Stimulated activated CD8-positive, alpha-beta memory T cell treated with anti-CD3 and anti-CD28 coated beads, Interleukin-15, amount 100 ng/mL, for 48 hours (primary cell): Measurements from ENCODE around the gene XPA.
"Not testable (repeated sequence)": the region's sequence is repeated elsewhere in the genome, so short reads cannot be mapped to it uniquely, and the experiment has no call there.

Experiments used
- DNase-seq, 2 donors: peaks; one replicate each; pipeline ENCODE4 v3.0.0-alpha.2; 2020; ENCODE audit warnings: low read depth in 2 of 2

XPA gene

DNA sequence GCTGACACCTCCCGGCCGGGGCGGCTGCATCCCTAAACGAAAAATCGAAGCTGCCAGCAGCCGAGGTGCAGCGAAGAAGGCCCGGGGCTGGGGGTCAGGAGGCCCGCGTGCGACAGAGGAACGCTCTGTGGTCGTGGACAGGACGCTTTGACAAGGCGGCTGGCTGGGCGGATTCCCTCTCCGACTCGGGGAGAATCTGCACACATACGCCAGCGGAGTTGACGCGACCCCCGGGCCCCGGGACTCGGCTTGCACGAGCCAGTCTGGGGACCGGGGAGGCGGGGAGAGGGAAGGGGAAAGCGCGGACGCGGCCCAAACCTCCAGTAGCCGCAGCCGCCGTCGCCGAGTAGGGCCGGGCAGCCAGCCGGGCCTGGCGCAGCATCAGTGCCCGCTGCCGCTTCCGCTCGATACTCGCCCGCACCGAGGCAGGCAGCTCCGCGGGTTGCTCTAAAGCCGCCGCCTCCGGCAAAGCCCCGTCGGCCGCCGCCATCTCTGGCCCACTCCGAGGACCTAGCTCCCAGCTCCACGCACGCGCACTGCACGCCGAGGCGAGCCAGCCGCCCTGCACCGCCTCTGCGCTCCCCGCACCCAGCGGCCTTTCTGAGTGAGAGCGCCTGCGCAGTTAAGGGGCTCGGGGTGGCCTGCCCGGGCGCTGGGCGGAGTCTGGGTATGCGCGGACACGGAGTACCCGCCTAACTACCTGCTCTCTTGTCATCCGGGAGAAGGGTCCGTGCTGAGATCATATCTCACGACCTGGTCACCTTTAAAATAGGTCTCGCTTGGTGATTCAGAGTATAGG, at the start of gene XPA:
Gene XPA (minus strand): TSS at position 538 of the 799 bp plus-strand sequence. CDS start 48 bp downstream, at position 490.
- peak; percentile 97 to 98 for DNase-seq

DNA sequence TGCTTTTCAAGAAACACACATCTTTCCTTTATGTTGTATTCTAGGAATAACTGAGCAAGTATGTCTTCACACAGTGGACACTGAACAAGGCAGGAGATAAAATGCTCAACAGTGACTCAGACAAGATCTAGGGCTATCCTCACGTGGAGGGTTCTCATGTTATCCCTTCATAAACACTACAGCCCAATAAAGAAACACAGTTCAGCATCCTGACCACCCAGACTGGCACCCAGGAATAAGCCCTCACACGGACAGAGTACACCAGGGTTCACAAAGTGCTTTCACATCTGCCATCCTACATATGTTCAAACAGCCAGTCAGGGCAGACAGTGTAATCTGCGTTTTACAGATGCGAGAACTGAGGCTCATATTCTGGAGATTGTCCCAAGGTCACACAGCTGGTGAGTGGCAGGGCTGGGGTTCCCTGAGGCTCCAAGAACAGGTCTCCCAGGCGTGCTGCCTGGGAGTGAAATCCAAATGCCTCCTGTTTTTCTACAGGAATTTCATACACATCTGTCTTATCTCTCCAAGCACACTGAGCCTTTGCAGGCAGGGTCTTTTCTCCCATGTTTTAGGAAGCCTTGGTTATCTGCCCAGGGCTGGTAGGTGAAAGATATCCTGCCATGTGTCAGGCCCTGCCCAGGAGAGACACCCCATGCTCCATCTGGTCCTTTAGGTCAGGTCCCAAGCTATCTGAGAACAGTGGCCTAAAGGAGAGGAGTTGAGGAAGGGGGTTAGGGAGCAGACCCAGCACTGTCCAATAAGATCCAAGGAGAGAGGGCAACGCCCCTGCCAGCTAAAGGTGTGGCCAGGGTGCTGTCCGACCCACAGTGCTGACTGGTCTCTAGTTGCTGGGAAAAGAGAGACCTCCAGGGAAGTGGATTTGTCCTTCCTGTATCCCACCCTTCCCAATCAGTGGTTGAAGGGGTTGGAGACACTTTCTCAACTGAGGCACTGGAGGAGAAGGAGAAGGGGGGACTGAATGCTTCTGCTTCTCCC, 47.9 kb upstream of the XPA start:
- no peak for DNase-seq

DNA sequence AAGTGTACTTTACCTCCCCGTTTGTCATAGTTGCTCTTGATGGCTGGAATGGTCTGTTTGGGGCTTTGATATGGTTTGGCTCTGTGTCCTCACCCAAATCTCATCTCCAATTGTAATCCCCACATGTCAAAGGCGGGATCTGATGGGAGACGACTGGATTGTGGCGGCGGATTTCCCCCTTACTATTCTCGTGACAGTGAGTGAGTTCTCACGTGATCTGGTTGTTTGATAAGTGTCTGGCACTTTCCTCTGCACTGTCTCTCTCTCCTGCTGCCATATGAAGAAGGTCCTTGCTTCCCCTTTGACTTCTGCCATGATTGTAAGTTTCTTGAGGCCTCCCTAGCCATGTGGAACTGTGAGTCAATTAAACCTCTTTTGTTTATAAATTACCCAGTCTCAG, 46.9 kb upstream of the XPA start:
- not testable (repeated sequence) for DNase-seq

DNA sequence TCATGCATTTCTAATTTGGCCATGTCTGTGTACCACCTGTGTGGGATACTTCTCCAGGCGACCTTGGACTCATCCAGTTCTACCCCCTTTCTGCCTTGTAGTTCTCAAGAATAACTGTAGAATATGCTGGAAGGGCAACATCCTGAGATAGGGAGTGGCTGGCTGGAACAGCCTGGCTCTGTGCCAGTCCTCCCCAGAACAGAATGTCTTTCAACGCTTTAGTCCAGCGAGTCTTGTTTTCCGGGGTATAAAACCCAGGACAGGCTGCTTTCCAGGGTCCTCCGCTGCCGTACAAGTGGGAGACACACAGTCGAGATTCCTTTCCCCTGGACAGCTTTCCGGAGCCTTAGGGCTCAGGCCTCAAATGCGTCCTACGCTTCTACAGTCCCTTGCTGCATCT, 45.4 kb upstream of the XPA start:
- DNase-seq = no peak

DNA sequence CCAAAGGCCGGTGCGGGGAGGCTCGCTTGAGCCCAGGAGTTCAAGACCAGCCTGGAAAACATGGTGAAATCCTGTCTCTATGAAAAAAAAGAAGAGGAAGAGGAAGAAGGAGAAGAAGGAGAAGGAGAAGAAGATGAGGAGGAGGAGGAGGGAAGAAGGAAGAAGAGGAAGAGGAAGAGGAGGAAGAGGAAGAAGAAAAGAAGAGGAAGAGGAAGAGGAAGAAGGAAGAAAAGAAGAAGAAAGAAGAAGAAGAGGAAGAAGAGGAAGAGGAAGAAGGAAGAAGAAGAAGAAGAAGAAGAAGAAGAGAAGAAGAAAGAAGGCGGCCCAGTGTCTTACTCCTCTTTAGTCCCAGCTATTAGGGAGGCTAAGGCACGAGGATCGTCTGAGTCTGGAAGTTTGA, 44.8 kb upstream of the XPA start:
- DNase-seq = no peak

DNA sequence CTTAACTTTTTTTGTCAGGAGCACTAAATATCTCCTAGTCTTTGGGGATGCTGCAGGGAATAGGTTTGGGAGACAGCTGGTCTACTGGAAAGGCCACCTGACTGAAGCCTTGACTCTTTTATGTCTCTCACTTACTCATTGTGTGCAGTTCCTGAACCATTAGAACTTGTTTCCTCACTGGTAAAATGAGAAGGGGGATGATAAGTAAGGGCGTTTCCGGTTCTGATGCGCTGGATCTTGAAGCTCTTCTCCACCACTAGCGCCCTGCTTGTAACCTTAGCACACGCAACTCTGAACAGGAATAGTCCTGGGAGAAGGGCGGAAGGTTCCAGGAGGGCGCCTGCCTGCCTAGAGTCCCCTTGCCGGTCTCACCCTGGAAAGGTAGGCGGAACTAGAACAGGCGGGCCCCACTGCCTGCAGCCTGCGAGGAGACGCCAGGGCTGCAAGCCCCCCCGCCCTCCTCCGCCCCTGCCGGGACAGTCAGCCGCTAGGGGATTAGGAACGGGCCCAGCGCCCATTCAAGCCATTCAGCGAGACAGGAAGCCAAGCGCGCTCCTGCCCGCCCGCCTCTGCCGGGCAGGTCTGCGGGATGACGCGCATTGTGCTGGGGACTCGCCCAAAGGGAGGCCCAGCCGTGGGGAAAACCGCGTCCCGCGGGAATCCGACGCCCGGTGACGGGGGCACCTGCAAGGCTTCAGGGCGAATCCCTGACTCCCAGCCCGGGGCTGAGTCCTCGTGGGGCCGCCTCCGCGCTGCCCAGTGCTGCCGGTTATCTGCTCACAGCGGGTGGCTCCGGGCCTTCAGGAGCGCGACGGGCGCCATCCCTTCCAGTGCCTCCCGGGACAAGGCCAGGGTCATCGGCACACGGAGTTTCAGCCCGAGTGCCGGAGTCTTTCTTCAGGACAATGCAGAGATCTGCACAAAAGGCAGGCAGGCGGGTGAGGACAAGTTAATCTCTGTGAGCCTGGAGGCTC, 44.0 kb upstream of the XPA start:
- DNase-seq = peak; percentile 19 to 25

DNA sequence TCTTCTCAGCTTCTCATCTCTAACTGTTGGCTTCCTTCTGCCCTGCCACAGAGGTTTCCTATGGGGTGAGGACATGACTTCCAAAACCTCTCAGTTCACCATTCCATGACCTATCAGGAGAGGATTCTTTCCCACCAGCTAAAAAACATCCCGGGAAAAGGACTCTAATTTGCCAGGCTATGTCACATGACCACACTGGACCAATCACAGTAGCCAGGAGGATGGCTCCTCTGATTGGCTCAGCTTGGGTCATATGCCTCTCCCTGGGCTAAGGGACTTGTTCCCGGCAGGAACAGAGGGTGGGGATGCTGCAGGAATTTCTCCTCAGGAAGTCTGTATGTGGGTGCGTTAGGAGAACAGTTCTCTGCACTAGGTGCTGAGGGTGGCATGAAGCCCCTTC, 40.3 kb upstream of the XPA start:
- no peak for DNase-seq

DNA sequence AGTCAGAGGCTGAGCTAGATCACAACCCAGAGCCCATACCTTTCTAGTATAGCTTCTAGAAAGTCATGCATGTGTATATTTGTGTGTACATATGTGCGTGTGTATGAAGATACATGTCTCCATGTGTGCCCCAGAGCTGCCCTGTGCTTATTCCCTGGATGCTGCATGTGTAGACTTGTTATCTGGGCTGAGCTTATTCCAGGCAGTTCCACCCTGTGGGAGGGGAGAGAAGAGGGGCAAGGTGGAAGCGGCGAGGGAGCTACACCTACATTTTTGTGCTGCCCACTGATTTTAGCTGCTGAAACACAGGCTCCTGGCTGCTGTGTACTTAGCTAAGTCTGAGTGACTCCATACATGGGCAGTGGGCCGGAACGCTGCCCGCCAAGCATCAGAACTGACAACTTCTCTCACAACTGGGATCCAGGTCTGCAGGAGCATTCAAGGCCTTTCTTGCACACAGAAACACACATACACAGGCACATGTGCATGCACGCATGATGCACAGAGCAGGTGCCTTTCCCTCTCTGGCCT, 38.0 kb upstream of the XPA start:
- DNase-seq = no peak

DNA sequence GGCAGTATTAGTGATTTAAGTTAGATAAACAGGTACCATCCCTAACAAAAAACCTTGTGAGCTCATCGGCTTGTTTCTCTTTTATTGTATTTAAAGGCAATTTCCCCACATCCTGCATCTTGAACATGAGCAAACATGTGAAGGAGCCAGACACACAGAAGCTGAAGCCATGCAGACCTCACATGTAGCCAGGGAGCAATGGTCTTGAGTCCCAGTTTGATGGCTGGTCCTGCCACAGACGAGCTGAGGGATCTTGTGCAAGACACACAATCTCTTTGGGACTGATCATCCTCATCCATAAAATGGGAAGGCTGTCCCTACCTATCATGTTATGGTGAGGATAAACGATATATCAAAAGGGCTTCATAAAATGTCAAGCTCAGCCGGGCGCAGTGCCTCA, 29.6 kb upstream of the XPA start:
- no peak for DNase-seq

DNA sequence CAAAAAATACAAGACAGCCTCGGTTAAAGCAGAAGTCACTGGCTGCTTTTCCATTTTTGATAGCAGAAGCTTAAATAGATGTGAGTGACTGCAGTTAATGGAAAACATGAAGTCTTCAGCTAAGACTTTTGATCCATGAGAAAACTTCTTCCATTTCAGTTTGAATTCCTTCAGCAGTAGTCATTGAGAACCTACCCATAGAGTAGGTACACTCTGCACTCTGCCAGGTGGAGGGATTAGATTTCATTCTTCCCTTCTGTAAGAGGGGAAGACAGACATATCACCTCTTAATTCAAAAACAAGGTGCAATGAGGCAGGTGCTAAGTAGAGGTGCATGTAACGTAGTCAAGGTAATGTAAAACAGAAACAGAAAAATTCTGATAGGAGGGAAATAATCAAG, 26.7 kb upstream of the XPA start:
- no peak for DNase-seq

DNA sequence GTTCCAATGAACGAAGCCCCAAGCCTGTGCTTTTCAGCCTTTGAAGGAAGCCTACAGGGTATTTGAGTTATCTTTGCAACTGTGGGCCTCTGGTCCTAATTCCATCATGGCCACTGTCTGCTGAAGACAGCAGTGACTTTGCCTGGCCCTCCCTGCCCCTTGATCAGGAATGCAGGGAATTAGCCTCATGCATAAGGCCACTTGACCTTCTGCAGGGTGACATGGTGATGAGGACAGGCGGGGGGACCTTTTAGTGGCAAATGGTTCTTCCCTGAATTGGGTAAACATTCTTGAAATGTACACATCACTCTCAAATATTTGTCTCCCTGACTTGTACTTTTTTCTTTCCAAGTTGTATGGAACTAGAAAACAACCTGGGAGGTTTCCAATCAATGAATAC, 25.2 kb upstream of the XPA start:
- no peak for DNase-seq

DNA sequence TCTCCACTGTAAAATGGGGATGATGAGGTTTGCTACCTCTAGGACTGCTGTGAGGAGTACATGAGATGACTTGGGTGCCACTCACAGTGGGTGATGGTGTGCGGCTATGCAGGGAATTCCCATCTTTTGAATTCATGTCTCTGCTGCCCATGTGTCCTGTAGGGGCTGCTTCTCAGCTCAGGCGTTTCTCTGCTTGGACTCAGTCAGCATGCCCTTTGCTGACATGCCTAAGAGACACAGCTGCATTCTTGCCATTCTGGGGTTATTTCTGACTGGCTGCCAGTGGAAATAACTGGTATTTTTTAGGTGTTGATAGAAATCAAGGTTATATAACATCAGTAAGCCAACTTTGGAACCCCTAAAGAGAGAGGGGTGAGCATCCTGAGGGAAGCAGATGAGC, 24.3 kb upstream of the XPA start:
- DNase-seq = no peak

DNA sequence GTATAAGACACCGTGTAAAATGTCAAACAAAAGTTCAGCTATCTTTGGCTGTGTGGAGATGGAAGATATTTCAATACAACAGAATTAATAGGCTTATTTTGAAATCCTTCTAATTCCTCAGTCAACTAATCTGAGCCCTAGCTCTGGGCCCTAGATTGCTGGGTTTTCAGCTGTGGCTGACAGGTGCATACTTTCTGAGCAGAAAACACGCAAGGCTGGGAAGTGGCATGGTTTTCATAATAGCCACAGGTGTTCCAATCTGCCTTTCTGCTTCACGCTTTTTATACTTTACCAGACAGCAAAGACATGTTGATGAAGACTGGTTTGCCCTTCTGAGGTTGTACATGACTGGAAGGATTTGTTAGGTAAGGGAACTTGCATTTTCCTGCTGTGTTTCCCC, 20.7 kb upstream of the XPA start:
- DNase-seq = no peak

DNA sequence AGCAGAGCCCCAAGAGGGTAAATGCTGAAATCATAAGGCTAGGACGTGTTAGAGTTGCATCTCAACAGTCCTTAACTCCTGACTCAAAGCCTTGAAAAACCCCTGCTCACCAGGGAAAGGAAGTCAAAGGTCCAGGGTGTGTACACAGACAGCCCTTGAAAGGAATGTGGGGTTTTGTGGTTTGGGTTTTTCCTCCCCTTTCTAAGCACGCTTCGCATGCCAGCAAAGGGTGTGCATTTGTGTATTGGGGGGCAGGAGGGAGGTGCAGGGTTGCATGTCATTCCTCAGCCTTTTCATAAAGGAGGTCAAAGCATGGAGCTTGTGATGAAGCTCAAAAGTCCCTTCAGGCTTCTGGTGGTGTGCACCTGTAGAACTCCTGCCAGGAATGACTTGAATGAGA, 17.3 kb upstream of the XPA start:
- DNase-seq = no peak

DNA sequence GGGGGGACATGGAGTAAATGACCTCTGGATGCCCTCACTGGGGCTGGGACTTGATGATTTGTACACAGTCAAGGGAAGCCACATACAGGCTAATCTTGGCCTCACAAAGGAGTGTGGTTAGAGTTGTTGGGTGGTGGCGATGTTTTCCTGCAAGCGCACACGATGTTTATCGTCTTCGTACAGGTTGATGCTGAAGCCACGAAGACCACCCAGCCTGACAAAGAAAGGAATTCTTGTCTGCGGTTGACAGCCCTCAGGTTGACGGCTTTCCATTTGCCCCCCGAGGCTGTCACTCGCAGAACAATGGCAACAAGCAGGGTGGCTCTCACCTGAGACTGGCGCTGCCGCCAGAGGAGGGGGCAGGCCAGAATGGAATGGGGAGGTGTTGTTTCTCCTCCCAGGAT, 14.1 kb upstream of the XPA start:
- DNase-seq = no peak

DNA sequence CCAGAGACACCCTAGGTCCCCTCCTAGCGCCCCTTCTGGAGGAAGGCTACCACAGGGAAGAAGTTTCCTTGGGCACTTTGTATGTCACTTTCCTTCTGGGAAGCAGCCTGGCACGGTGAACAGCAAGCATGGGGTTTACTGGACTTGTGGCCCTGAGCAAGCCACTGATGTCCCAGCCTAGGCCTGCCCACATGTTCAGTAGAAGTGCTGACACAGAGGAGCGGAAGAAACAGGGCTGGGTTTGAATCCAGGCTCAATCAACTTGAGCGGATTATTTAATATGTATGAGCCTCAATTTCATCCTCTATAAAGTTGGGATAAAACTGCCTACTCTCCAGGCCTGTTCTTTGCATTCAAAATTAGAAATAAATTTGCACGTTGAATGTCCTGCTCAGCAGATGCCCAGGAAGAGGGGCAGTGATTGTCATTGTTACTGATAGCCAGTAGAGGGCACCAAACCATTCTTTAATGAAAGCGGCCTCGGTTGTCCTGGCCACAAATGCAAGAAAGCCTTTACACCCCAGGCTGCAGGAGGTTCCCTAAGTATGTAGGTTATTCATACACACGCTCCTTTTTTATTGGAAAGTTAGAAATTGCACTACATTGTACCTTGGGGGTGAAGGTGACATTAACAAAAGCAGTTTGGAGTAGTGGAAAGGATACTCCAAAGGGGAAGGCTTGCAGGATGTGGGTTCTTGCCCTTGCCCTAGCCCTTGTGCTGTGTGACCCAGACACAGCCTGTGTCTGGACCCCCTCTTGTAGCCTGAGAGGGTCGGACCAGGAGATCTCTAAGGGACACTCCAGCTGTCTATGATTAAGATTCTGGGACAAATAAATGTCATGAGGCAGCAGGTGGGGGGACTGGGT, 13.4 kb upstream of the XPA start:
- no peak for DNase-seq

DNA sequence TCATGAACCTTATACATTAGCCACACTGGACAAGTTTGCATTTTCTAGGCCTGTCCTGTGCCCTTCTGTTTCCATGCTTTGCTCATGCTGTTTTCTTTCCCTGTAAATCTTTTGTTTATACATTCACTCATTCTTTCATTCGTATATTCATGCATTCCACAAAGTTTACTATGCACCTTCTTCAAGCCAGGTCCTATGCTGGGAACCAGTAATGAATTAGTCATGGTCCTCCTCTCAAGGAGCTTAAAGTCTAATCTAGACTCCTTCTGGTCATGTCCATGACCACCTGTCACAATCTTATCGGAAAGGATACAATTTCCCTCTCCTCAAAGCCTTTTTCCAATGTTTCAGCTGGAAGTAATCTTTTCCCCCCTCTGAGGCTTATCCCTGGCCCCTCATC, 9.1 kb upstream of the XPA start:
- no peak for DNase-seq

DNA sequence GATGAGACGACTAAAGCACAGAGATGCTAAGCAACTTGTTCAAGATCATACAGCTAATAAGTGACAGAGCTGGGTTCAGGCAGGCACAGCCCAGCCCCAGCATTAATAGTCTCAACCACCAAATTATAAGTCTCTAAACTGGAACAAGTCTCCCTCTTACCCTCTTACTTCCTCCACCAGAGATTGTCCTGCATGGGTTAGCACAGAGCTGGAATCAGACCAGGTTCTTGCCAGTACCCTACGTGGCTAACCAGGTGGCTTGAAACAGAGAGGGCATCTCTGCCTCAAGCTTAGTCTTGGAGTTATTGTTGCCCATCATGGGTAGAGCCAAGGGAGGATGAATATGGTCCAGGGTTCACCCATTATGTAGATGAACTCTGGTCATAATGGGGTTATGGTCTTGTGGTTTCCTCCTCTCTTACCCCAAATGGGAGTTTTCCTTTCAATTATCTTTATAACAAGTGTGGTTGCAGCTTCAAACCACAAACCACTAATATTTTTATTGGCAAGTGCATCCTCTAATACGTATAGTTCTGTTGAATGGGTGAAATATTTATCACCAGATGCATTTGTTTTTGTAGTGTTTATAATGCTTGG, 8.3 kb upstream of the XPA start:
- no peak for DNase-seq

DNA sequence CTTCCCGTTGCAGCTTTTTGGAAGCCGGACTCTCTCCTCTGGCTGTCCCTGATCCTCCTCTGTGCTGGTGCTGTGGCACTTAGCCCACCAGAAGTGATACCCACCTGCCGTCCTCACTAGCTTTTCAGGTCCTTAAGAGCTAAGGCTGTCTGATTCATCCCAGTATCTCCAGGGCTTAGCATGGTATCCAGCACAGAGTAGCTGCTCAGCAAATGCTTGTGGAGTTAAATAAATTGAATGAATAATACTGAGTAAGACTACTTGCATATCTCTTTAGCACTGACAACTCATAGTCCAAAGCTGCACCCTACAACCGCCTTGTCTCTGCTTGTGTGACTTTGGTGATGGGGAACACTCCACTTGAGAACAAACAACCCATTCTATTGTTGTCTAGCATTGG, 7.7 kb upstream of the XPA start:
- DNase-seq = no peak

DNA sequence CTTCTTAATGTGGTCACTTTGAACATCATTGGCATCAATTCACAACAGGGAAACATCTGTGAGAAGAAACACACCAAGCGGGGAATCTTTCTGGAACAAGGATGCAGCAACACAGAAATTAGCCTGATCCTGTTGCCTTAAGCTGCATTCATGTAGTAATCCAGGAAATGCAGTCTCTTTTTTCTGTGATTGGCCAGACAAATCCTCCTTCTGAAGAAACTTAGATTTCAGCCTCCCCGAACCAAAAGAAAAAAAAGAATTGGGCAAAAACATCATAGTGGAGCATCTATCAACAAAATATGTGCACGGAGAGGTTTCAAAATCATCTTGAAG, 7.2 kb upstream of the XPA start:
- no peak for DNase-seq
